Loucy (cell line): Measurements from ENCODE around the gene SEPHS1.

Experiments used
- CTCF ChIP-seq: fragments of 200-600 bp; sonication (generic); conservative IDR thresholded peaks from 2 replicates; pipeline ENCODE4 v1.5.1; 2014; ENCODE audit warnings: mild to moderate bottlenecking, antibody characterized with exemption, low read length
- EZH2phosphoT487 ChIP-seq: fragments of 200-600 bp; IDR thresholded peaks from 2 replicates; pipeline ENCODE4 v1.6.1; 2018; ENCODE audit warnings: antibody characterized with exemption, mild to moderate bottlenecking, moderate library complexity, borderline replicate concordance

- TF ChIP-seq CTCF: no peak
- no peak for TF ChIP-seq EZH2phosphoT487
These were observed 18.8 kb upstream of the SEPHS1 start for GRCh38 chr10:13366891-13367290.
